ENCODE results near the gene PRKCH.

The PRKCH gene

GRCh38 chr14:61345151-61345482 lies 23.7 kb downstream of the PRKCH start:
- no peak for DNase-seq (ENCODE audit: low read depth)
- H3K4me3 ChIP-seq (ENCODE audit: low read length) = no peak overlapping the region
- TF ChIP-seq CTCF (IDR thresholded peaks at IDR 0.05; ENCODE audit: insufficient read depth, low read depth, low read length, missing control alignments) = no peak

GRCh38 chr14:61346221-61346620 lies 24.8 kb downstream of the PRKCH start:
- no peak for TF ChIP-seq CTCF (IDR thresholded peaks at IDR 0.05; ENCODE audit: insufficient read depth, low read depth, low read length, missing control alignments)
- peak; percentile 81 for DNase-seq (ENCODE audit: low read depth)
- H3K4me3 ChIP-seq (ENCODE audit: low read length) = no peak overlapping the region

GRCh38 chr14:61346793-61347192 lies 25.4 kb downstream of the PRKCH start:
- DNase-seq (ENCODE audit: low read depth) = peak; percentile 77
- no peak overlapping the region for H3K4me3 ChIP-seq (ENCODE audit: low read length)

GRCh38 chr14:61347826-61348443 lies 26.6 kb downstream of the PRKCH start:
- no peak for DNase-seq (ENCODE audit: low read depth)
- no peak for TF ChIP-seq CTCF (IDR thresholded peaks at IDR 0.05; ENCODE audit: insufficient read depth, low read depth, low read length, missing control alignments)
- no peak overlapping the region for H3K4me3 ChIP-seq (ENCODE audit: low read length)

More at GRCh38 chr14:61346793-61347192, 25.4 kb downstream of the PRKCH start:
- no peak for TF ChIP-seq CTCF (IDR thresholded peaks at IDR 0.05; ENCODE audit: insufficient read depth, low read depth, low read length, missing control alignments)

GRCh38 chr14:61350427-61351270 lies 29.3 kb downstream of the PRKCH start:
- no peak overlapping the region for H3K4me3 ChIP-seq (ENCODE audit: low read length)

GRCh38 chr14:61351477-61351876 lies 30.1 kb downstream of the PRKCH start:
- no peak for TF ChIP-seq CTCF (IDR thresholded peaks at IDR 0.05; ENCODE audit: insufficient read depth, low read depth, low read length, missing control alignments)
- no peak overlapping the region for H3K4me3 ChIP-seq (ENCODE audit: low read length)
- DNase-seq (ENCODE audit: low read depth) = no peak

More at GRCh38 chr14:61350427-61351270, 29.3 kb downstream of the PRKCH start:
- DNase-seq (ENCODE audit: low read depth) = no peak
- TF ChIP-seq CTCF (IDR thresholded peaks at IDR 0.05; ENCODE audit: insufficient read depth, low read depth, low read length, missing control alignments) = no peak

Measured in epithelial cell of esophagus (primary cell).